Muscle of leg (tissue), 11 donors: ENCODE measurements around the gene SART3. TPM values are rescaled to one million over a fixed set of nuclear protein-coding genes. Genes with fewer than 3 reads are reported as not detected.
"Not testable (repeated sequence)": the region's sequence is repeated elsewhere in the genome, so short reads cannot be mapped to it uniquely, and the experiment has no call there.

Source experiments
- DNase-seq: peaks from one replicate; pipeline ENCODE4 v3.0.0; 2013
- H3K27ac ChIP-seq: one replicate; pipeline ENCODE4 v1.5.1; 2013; ENCODE audit warnings: mild to moderate bottlenecking, low read length, control low read depth
- H3K27me3 ChIP-seq: one replicate; pipeline ENCODE4 v1.6.1; 2013; ENCODE audit warnings: low read length; ENCODE audit not compliant: control insufficient read depth, insufficient read depth
- H3K36me3 ChIP-seq: one replicate; pipeline ENCODE4 v1.6.1; 2013; ENCODE audit warnings: low read length; ENCODE audit not compliant: control insufficient read depth, insufficient read depth
- H3K4me1 ChIP-seq: one replicate; pipeline ENCODE4 v1.6.1; 2013; ENCODE audit warnings: low read length; ENCODE audit not compliant: control insufficient read depth, insufficient read depth
- H3K4me3 ChIP-seq: one replicate; pipeline ENCODE4 v1.5.1; 2013; ENCODE audit warnings: low read length, control low read depth
- H3K9me3 ChIP-seq: replicated peaks from 2 replicates; pipeline ENCODE4 v1.6.1; 2013; ENCODE audit warnings: low read depth, low read length; ENCODE audit not compliant: control insufficient read depth
- WGBS: methylation state at CpG from one replicate; pipeline ENCODE4 v1.1.5; 2013; ENCODE audit warnings: missing lambda C conversion rate; ENCODE audit not compliant: insufficient coverage; 5-methylcytosine and 5-hydroxymethylcytosine counted together
- polyA plus RNA-seq, 8 donors: library from polyadenylated mRNA; unstranded; fragments of 120-200 nt; gene quantifications; one replicate each; pipeline versions ENCODE4 v1.2.1 to v1.2.3, GENCODE V29; 2013; ENCODE audit warnings: inconsistent platforms in 1 of 8, low replicate concordance in 1 of 8; ENCODE audit not compliant: insufficient read length in 8 of 8, insufficient read depth in 1 of 8
- total RNA-seq: library from RNA; stranded (reverse); fragments of 120-200 nt; gene quantifications from one replicate; pipeline ENCODE4 v1.2.4, GENCODE V29; 2013

Gene SART3
- total and polyA plus RNA-seq, 9 donors = 30.8 to 41.4 (median 35.7) TPM

- Histone ChIP-seq H3K9me3 (peaks cover 2% of the 10 kb centered on the region), H3K4me3 (no peak overlapping the region), H3K27me3 (peaks cover under 1% of the 10 kb centered on the region), H3K27ac (no peak overlapping the region), H3K36me3 (no peaks in the 10 kb centered on the region), H3K4me1 (no peaks in the 10 kb centered on the region)
- WGBS = no CpG with 5 or more reads among the region's 2 CpGs
- DNase-seq = no peak
These were observed 69.7 kb downstream of the SART3 start for GRCh38 chr12:108491256-108491655.

- H3K27ac ChIP-seq, H3K27me3 ChIP-seq, H3K4me1 ChIP-seq, H3K4me3 ChIP-seq, H3K36me3 ChIP-seq, DNase-seq, H3K9me3 ChIP-seq: not testable (repeated sequence)
- no CpG with 5 or more reads among the region's 4 CpGs for WGBS
These were observed 73.9 kb downstream of the SART3 start for GRCh38 chr12:108487029-108487428.

GRCh38 chr12:108485371-108485770 lies 75.6 kb downstream of the SART3 start:
- 73% methylated on average over 4 of the region's 7 CpGs for WGBS
- not testable (repeated sequence) for H3K27me3 ChIP-seq, H3K9me3 ChIP-seq, H3K36me3 ChIP-seq, H3K27ac ChIP-seq, H3K4me1 ChIP-seq, DNase-seq, H3K4me3 ChIP-seq

GRCh38 chr12:108484845-108485244 lies 76.1 kb downstream of the SART3 start:
- H3K9me3 ChIP-seq = peaks cover 2% of the 10 kb centered on the region
- H3K36me3 ChIP-seq = no peaks in the 10 kb centered on the region
- H3K27ac ChIP-seq = no peak overlapping the region
- H3K4me3 ChIP-seq = no peak overlapping the region
- H3K4me1 ChIP-seq = no peaks in the 10 kb centered on the region
- DNase-seq = no peak
- 80% methylated on average over 1 of the region's 2 CpGs for WGBS
- H3K27me3 ChIP-seq = peaks cover 2% of the 10 kb centered on the region

GRCh38 chr12:108484431-108484830 lies 76.5 kb downstream of the SART3 start:
- WGBS = 80% methylated on average over 1 of the region's 2 CpGs
- Histone ChIP-seq H3K27me3 (peaks cover 2% of the 10 kb centered on the region), H3K4me1 (no peaks in the 10 kb centered on the region), H3K9me3 (peaks cover 2% of the 10 kb centered on the region), H3K36me3 (no peaks in the 10 kb centered on the region), H3K4me3 (no peak overlapping the region), H3K27ac (no peak overlapping the region)
- DNase-seq = no peak

- no peaks in the 10 kb centered on the region for H3K4me1 ChIP-seq
- H3K27ac ChIP-seq = no peak overlapping the region
- no peaks in the 10 kb centered on the region for H3K36me3 ChIP-seq
- H3K4me3 ChIP-seq = no peak overlapping the region
- peaks cover 2% of the 10 kb centered on the region for H3K27me3 ChIP-seq
- peaks cover 2% of the 10 kb centered on the region for H3K9me3 ChIP-seq
- DNase-seq = no peak
- WGBS = 67% methylated on average over 2 of the region's 6 CpGs
These were observed 77.5 kb downstream of the SART3 start for GRCh38 chr12:108483213-108484059.

GRCh38 chr12:108482717-108483212 lies 78.2 kb downstream of the SART3 start:
- peaks cover 2% of the 10 kb centered on the region for H3K9me3 ChIP-seq
- DNase-seq = no peak
- no peak overlapping the region for H3K27ac ChIP-seq
- H3K36me3 ChIP-seq = no peaks in the 10 kb centered on the region
- H3K4me3 ChIP-seq = no peak overlapping the region
- peaks cover 2% of the 10 kb centered on the region for H3K27me3 ChIP-seq
- no peaks in the 10 kb centered on the region for H3K4me1 ChIP-seq
- WGBS = no CpG with 5 or more reads among the region's 11 CpGs

GRCh38 chr12:108479364-108480070 lies 81.5 kb downstream of the SART3 start:
- H3K27me3 ChIP-seq = no peaks in the 10 kb centered on the region
- no peaks in the 10 kb centered on the region for H3K4me1 ChIP-seq
- H3K9me3 ChIP-seq = no peaks in the 10 kb centered on the region
- 24% methylated on average over 2 of the region's 6 CpGs for WGBS
- no peak overlapping the region for H3K27ac ChIP-seq
- H3K36me3 ChIP-seq = no peaks in the 10 kb centered on the region
- H3K4me3 ChIP-seq = no peak overlapping the region
- DNase-seq = no peak

GRCh38 chr12:108478611-108479206 lies 82.3 kb downstream of the SART3 start:
- Histone ChIP-seq H3K4me3 (no peak overlapping the region), H3K27me3 (no peaks in the 10 kb centered on the region), H3K27ac (no peak overlapping the region), H3K9me3 (no peaks in the 10 kb centered on the region), H3K36me3 (no peaks in the 10 kb centered on the region), H3K4me1 (no peaks in the 10 kb centered on the region)
- DNase-seq = no peak
- WGBS = 27% methylated on average over 7 of the region's 8 CpGs

- Histone ChIP-seq H3K4me1 (no peaks in the 10 kb centered on the region), H3K36me3 (no peaks in the 10 kb centered on the region), H3K27ac (no peak overlapping the region), H3K4me3 (no peak overlapping the region), H3K9me3 (no peaks in the 10 kb centered on the region), H3K27me3 (no peaks in the 10 kb centered on the region)
- 65% methylated on average over 6 of the region's 6 CpGs for WGBS
- no peak for DNase-seq
These were observed 83.1 kb downstream of the SART3 start for GRCh38 chr12:108477881-108478259.
